ENCODE results near the gene AKAP8L. TPM values are rescaled to one million over a fixed set of nuclear protein-coding genes. Genes with fewer than 3 reads are reported as not detected.

The AKAP8L gene
- total RNA-seq, 1 experiment from 2014 or later: 106 TPM

DNA sequence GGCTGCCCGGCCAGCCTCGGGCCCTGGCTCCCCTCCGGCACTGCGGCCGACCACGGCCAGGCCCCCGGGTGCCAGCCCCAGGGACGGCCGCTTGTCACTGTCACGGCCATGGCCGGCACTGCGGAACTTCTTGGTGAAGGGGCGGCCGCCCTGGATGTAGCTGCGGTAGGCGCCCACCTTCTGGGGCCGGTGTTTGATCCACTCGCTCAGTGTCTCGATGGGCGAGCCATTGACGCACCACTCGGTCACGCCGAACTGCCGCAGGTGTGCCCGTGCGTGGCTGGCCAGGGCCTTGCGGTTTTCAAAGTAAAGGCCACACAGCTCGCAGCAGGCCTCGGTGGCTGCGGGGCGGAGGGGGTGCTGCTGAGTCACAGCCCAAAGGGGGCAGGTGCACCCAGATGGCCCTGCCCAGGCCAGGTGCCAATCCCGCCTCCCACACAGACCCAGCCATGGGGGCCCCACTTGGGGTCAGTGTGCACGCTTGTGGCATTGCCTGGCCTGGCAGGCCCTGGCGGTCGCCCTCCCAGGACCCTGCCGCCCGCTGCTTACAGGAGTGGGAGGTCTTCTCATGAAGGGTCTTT is 6.0 kb upstream of the AKAP8L start:
- ChIA-PET CTCF (no interaction called here), RAD21 (ENCODE audit: low non-redundant PET in 1 of 2, low total read pairs in 2 of 2, uncharacterized antibody in 2 of 2, unreplicated experiment in 2 of 2) (no interaction called here), POLR2A (no interaction called here)
- Histone ChIP-seq H3K9me3 (ENCODE audit: control insufficient read depth in 1 of 2, insufficient read depth in 1 of 2, low read depth in 1 of 2, low read length in 2 of 2) (no peaks in the 10 kb centered on the region), H2AFZ (ENCODE audit: low read depth, low read length, poor library complexity, severe bottlenecking) (no peak overlapping the region), H3K9ac (ENCODE audit: low read length) (no peak overlapping the region), H3K9me2 (ENCODE audit: insufficient read depth) (no peaks in the 10 kb centered on the region), H3K4me3 (replicated peaks in 1 of 2; ENCODE audit: low read depth in 1 of 2, low read length in 2 of 2) (no peak overlapping the region), H3K4me1 (ENCODE audit: control insufficient read depth in 1 of 2, insufficient read depth in 2 of 2, low read length in 2 of 2) (no peaks in the 10 kb centered on the region), H3K36me3 (ENCODE audit: control insufficient read depth in 1 of 2, insufficient read depth in 2 of 2, low read length in 2 of 2) (peaks cover 16 to 50% of the 10 kb centered on the region in 2 experiments; a peak in 3 of 4 replicates), H4K20me1 (ENCODE audit: insufficient read depth) (no peaks in the 10 kb centered on the region), H3K79me2 (ENCODE audit: insufficient read depth, low read length) (peaks cover 29% of the 10 kb centered on the region), H3K27me3 (ENCODE audit: insufficient read depth, low read length) (no peaks in the 10 kb centered on the region), H3K27ac (ENCODE audit: low read depth, low read length) (no peak overlapping the region), H3K4me2 (ENCODE audit: low read length) (no peak overlapping the region)
- no peak for TF ChIP-seq YY1 (IDR thresholded peaks at IDR 0.05; ENCODE audit: extremely low read depth, insufficient replicate concordance, low read depth, low read length)
- no peak for TF ChIP-seq EGR1 (IDR thresholded peaks at IDR 0.05; ENCODE audit: low read depth)
- no peak for TF ChIP-seq MAX (IDR thresholded peaks at IDR 0.05)
- TF ChIP-seq ZFX (IDR thresholded peaks at IDR 0.05): no peak
- TF ChIP-seq POLR2AphosphoS5 (IDR thresholded peaks at IDR 0.05; ENCODE audit: low read depth, low read length): no peak
- no peak for TF ChIP-seq RAD21 (IDR thresholded peaks at IDR 0.05; ENCODE audit: low read depth)
- BruUV-seq (replicated peaks): no TSS peak
- ATAC-seq: no peak
- DNase-seq (ENCODE audit: low read depth, low spot score): no peak
- intact Hi-C loops (cut with micrococcal nuclease): no loop called here

DNA sequence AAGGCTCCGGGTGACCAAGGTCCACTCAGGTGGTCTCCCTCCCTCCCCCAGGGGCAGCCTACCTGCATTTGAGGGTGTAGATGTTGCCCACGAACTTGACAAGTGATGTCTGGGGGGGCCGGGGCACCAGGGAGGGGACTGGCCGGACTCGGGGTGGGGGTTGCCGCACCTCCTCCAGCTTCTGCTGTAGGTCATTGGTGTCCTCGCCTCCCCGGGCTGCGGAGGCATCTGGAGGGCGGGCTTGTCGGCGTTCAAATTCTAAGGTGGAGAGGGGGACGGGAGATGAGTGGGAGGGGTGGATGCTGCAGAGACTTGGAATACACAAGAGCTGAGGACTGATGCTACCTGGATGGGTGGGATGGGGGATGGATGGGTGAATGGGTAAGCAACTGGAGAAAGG is 5.3 kb upstream of the AKAP8L start:
- RAD21 ChIA-PET (ENCODE audit: low non-redundant PET in 1 of 2, low total read pairs in 2 of 2, uncharacterized antibody in 2 of 2, unreplicated experiment in 2 of 2): no interaction called here
- Histone ChIP-seq H3K9ac (ENCODE audit: low read length) (no peak overlapping the region), H3K27me3 (ENCODE audit: insufficient read depth, low read length) (no peaks in the 10 kb centered on the region), H3K9me2 (ENCODE audit: insufficient read depth) (no peaks in the 10 kb centered on the region), H3K79me2 (ENCODE audit: insufficient read depth, low read length) (peaks cover 23% of the 10 kb centered on the region), H3K36me3 (ENCODE audit: control insufficient read depth in 1 of 2, insufficient read depth in 2 of 2, low read length in 2 of 2) (peaks cover 16 to 50% of the 10 kb centered on the region in 2 experiments; a peak in 3 of 4 replicates), H4K20me1 (ENCODE audit: insufficient read depth) (no peaks in the 10 kb centered on the region), H3K4me2 (ENCODE audit: low read length) (no peak overlapping the region), H3K4me3 (replicated peaks in 1 of 2; ENCODE audit: low read depth in 1 of 2, low read length in 2 of 2) (no peak overlapping the region), H3K9me3 (ENCODE audit: control insufficient read depth in 1 of 2, insufficient read depth in 1 of 2, low read depth in 1 of 2, low read length in 2 of 2) (no peaks in the 10 kb centered on the region), H3K27ac (ENCODE audit: low read depth, low read length) (no peak overlapping the region), H3K4me1 (ENCODE audit: control insufficient read depth in 1 of 2, insufficient read depth in 2 of 2, low read length in 2 of 2) (peaks cover 4 to 6% of the 10 kb centered on the region in 2 experiments; a peak in 3 of 4 replicates), H2AFZ (ENCODE audit: low read depth, low read length, poor library complexity, severe bottlenecking) (no peak overlapping the region)
- no TSS peak for BruUV-seq (replicated peaks)
- DNase-seq (ENCODE audit: low read depth, low spot score) (no peak), ATAC-seq (no peak)
- intact Hi-C loops (cut with micrococcal nuclease): no loop called here
- POLR2A ChIA-PET: no interaction called here
- CTCF ChIA-PET: no interaction called here
- TF ChIP-seq YY1 (IDR thresholded peaks at IDR 0.05; ENCODE audit: extremely low read depth, insufficient replicate concordance, low read depth, low read length) (no peak), CBX3 (IDR thresholded peaks at IDR 0.05; ENCODE audit: low read depth) (no peak), ZNF274 (IDR thresholded peaks at IDR 0.05; ENCODE audit: low read depth, low read length) (no peak), JUND (IDR thresholded peaks at IDR 0.05) (no peak), SP1 (IDR thresholded peaks at IDR 0.05; ENCODE audit: low read depth) (no peak), ATF3 (IDR thresholded peaks at IDR 0.05) (no peak), RAD21 (IDR thresholded peaks at IDR 0.05; ENCODE audit: low read depth) (no peak), EZH2phosphoT487 (IDR thresholded peaks at IDR 0.05; ENCODE audit: borderline replicate concordance) (no peak), EGR1 (IDR thresholded peaks at IDR 0.05; ENCODE audit: low read depth) (no peak), POLR2A (IDR thresholded peaks at IDR 0.05; ENCODE audit: borderline replicate concordance, extremely low read depth, insufficient read depth, insufficient read length) (no peak), TCF7L2 (IDR thresholded peaks at IDR 0.05; ENCODE audit: borderline replicate concordance, extremely low read depth, insufficient read depth, insufficient read length) (no peak), MAX (IDR thresholded peaks at IDR 0.05) (no peak), POLR2AphosphoS5 (IDR thresholded peaks at IDR 0.05; ENCODE audit: low read depth, low read length) (no peak), SIN3A (IDR thresholded peaks at IDR 0.05; ENCODE audit: low read depth) (no peak), ZFX (IDR thresholded peaks at IDR 0.05) (no peak)
- TF ChIP-seq, protein P1, sequence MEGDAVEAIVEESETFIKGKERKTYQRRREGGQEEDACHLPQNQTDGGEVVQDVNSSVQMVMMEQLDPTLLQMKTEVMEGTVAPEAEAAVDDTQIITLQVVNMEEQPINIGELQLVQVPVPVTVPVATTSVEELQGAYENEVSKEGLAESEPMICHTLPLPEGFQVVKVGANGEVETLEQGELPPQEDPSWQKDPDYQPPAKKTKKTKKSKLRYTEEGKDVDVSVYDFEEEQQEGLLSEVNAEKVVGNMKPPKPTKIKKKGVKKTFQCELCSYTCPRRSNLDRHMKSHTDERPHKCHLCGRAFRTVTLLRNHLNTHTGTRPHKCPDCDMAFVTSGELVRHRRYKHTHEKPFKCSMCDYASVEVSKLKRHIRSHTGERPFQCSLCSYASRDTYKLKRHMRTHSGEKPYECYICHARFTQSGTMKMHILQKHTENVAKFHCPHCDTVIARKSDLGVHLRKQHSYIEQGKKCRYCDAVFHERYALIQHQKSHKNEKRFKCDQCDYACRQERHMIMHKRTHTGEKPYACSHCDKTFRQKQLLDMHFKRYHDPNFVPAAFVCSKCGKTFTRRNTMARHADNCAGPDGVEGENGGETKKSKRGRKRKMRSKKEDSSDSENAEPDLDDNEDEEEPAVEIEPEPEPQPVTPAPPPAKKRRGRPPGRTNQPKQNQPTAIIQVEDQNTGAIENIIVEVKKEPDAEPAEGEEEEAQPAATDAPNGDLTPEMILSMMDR (IDR thresholded peaks at IDR 0.05 in 2 of 3, conservative IDR thresholded peaks at IDR 0.05 in 1 of 3; ENCODE audit: borderline replicate concordance in 1 of 3, insufficient read depth in 1 of 3, low read depth in 2 of 3, low read length in 2 of 3): no peak

All from HCT116 (cell line).